Measurements from ENCODE around the gene CIB4.
"Not testable (repeated sequence)": the region's sequence is repeated elsewhere in the genome, so short reads cannot be mapped to it uniquely, and the experiment has no call there.

The CIB4 gene

DNA sequence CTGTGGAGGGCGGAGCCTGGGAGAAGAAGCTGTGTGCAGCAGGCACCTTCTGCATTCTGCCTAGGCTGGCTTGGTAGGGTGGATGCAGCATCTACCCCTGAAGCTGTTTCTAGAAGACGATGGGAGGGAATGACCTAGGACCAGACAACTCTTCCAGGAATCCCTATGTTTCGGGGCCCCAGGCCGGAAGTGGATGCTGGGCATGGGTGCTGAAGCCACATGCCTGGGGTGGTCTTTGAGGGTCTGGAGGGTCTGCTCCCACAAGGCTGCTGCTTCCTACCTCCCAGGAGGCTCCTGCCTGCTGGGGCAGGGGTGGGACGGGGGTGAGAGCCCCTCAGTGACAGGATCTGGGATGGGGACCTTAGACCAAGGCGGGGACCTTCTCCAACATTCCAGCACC lies 61.0 kb downstream of the CIB4 start:
- no peak for DNase-seq

DNA sequence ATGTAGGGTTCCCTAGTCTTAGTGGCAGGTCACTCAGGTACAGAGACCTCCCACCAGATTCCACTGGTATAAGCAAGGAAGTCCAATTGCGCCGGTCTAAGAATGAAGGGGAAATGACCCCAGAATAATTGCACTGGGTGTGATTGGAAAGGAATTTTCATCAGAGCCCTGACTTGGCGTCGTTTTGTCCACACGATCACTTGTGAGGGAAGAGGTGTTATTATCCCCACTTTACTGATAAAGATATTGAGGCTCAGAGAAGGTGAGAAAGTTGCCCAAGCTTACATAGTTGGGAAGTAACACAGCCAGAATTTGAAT lies 61.5 kb downstream of the CIB4 start:
- no peak for DNase-seq

DNA sequence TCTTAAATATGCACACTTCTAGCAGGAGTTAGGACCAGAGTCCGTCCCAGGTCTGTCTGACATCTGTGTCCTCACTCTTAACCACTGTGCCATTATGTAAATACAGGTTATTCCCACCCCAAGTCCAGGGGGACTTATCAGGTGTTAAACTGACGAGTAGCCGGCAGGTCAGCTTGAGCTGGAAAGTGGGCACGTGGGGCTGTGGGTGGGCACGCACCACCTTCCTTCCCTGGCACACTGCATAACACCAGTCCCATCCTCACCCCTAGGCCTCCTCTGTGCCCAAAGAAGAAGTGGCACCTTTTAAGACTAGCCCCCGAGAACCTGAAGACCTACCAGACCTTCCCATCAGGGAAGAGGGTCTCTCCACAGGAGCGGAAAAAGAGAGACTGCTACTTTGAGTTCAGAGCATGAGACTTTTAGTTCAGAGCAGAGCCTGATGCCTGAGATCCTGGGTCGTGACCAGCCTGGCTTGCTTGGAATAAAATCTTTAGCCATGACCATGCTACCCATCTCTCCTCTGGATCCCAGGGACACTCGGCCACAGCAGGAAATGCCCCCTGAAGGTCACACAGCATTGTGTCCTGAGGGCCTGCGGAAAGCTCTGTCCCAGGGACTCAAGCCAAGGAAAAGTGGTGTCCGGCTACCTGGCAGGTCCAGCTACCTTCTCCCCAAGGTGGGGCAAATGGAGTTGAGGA lies 62.0 kb downstream of the CIB4 start:
- DNase-seq: no peak

DNA sequence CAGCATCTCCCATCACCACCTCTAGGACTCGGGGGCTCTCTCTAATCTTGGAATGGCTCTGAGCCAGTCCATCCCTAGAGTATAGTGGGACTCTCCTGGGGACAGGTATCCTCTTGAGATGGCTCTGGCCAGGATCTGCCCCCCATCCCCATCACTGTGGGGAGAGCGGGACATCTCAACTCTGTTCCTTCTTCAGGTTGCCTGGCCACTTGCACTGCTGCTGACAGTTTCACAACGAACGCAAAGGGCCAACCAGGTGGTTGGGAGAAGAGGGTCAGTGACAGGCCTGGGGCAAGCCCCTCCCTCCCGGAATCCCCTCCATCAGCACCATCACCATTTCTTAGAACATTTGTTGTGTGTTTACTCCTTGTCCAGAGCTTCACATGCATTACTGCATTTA lies 62.6 kb downstream of the CIB4 start:
- DNase-seq: no peak

DNA sequence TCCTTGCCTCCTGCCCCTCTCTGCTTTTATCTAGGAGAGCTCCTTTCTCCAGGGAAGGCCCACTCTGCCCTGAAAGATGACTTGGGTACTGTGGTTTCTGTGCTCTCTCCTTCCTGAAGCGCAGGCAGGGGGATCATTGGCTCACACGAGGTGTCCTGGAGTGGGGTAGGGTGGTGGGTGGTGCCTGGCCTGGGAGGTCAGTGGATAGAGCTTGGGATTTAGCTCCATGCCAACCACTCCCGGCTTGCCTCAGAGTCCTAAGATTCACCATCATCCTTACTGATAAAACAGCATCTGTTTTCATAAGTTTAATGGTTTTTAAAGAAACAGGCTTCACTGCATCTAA lies 63.1 kb downstream of the CIB4 start:
- no peak for DNase-seq

DNA sequence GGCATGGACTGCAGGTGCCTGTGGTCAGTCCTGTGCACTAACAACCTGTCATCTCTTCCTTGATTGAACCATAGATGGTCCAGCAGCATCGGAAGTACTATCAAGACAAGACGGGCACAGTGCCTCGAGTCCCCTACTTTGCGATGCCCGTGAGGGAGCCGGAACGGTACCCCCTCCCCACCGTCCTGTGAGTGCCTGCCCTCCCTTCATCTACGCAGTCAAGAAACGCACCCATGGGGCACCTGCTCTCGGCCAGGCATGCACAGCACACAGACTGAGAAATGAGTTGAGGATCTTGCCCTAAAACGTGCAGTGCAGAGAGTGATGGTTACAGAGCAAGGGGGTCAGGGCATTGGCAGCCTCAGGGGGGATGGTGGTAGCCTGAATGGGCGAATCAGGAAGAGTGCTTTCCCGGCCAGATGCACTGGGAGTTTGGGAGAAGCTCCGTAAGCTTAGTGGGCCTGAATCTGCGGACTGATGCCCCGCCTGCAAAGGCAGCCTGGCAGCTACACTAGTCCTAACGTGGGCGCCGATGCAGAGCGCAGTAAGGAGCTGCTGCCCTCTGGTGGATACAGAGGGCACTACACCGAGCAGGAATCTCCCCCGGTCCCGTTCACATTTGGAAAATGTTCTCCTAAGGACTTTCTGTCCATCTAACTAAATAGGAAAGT lies 63.6 kb downstream of the CIB4 start:
- DNase-seq: peak; percentile 64

DNA sequence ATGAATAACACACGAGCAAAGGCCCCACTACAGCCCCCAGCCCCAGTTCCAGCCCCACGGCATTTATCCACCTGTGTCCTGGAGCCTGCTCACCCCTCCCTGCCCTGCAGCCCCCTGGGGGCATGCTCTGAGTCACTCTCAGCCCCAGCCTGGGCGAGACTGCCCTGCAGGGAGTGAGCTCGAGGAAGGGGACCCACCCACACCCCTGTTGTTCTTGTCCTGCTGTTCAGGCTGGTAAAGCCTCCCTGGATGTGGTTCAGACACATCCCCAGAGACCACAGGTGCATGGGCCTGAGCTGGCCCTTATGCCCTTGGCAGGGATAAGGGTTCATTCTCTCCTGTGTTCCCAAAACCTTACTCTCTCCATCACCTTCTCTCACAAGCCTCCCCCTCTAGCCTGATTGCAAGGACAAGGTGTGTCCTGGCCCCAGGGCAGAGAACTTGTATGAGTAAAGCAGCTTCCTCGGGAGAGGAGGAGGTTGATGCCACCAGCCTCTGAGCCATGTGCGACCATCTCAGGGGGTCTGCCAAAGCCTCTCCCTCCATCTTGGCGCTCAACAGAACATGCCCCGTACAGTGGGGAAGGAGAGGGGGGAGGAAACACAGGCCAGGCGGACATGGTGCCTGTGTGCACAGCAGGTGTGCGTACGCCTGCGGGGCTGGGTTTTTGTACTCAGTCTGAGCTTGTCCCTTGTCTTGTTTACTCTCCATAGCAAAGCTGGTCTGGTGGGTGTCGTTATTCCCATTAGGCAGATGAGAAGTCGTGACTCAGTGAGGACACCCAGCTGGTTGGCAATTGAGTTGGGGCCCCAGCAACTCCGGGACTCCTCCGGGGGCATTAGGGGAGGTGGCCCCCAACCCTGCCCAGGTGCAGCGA lies 64.4 kb downstream of the CIB4 start:
- no peak for DNase-seq

DNA sequence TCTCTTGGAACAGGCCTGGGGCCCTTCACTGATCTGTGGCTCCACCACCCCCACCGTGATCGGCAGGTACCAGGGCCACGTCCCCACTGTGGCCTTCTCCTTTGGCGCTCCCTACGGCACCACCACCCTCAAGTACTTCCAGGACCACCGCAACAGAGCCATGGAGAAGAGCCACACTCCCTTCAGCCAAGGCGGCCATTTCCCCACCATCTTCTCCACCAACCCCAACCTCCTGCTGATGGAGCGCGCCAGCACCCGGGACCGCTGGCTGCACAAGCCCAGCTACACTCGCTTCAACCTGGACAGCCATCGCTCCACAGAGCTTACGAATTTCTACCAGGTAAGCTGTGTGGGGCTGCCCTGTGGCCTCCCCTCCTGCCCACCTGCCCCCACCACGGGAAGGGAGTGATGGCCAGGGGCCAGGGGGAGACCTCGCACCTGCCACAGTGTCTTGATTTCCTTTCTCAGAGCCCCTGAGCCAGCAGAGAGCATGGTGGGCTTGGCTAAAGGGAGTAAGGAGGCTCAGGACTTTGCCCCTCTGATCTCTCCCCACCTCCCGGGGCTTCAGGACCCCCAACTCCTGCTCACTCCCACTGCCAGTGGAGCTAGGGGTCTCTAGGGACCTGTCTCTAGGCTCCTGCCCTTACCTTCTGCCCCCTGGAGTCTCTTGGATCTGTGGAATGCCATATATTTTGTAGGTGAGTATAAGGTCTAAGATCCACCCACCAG lies 65.2 kb downstream of the CIB4 start:
- no peak for DNase-seq

DNA sequence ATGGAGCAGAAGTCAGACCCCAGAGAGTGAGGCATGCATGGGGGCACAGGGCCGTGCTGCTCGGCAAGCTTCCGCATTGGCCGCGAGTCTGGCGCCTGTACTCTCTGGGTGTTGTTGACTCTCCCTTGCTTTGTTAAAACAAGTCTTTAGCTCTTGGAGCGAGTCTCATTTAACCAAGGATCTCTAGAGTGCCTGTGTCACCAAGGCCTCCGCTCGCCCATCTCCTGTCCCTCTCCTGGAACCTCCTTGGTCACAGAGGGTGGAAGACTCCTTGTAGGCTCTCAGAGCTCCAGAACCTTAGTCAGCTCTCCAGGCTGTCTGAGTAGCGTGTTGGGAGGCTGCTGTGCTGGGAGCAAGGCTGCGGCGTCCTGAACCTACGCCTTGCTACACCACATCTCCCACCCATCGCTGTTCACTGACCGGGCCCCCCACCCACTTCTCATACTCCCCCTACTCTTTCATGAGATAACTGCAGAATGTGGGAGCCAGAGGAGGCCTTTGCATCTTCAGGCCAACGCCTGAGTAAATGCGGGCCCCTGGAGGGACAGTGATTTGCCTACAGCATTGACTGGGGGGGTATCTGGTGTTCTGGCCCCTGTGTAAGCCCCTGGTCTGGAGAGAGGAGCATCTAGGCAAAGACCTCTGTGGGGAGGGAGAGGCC lies 66.1 kb downstream of the CIB4 start:
- no peak for DNase-seq

DNA sequence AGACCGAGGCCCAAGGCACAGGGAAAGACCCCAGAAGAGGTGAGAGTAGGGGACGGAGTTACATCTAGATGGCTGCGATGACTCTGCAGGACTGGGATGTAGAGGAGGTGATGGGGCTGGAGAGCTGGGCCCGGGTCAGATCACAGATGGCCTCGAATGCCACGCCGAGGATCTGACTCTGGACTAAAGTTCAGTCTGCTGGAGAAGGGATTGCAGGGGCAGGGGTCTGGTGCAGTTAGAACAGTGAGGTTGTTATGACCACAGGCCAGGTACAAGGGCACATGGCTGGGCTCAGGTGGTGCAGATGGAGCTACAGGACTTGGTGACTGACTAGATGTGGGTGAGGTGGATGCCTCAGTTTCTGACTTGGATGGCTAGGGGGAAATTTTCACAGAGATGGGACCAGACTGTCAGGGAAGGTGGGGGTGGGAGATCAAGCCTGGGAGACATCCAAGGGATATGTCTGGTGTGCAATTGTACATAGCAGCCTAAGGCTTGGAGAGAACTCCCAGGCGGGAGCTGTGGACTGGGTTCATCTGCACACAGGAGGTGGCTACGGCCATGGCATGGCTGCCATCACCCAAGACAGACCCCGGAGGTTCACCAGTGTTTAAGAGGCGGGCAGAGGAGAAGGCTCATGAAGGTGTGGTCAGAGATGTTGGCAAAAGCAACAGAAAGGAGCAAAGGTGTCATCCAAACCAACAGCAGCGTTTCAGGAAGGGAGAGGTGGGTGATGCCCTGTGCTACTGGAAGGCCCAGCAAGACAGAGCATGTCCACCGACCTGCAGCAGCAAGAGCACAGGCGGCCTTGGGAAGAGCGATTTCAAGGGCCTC lies 66.9 kb downstream of the CIB4 start:
- no peak for DNase-seq

DNA sequence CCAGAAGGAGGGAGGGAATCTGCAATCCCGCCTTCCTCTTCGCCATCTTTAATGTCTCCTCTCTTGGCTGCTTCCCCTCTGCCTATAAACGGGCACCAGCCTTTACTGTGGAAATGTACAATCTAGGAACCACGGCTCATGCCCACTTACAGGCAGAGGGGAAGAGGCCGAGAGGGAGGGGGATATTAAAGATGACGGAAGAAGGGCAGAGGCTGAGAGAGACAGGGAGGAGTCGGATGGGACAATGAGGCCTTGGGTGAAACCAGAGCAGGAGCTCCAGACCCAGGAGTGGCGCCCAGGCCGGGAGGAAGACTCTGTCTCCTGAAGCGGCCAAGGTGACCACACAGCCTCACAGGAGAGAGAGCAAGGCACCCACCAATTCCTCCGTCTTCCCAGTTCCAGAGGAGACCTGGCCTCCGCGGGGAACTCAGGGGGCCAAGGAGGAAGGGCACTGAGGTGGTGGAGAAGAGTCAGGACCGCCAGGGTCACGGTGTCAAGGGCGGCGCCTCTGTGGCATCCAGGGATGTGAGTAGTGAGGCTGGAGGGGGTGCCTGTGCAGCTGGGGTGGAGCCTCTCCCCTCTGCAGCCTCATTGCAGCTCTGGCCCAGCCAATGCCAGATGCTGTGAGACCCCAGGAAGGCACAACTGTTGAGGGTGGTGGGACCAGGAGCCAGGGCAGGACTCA lies 67.8 kb downstream of the CIB4 start:
- no peak for DNase-seq

DNA sequence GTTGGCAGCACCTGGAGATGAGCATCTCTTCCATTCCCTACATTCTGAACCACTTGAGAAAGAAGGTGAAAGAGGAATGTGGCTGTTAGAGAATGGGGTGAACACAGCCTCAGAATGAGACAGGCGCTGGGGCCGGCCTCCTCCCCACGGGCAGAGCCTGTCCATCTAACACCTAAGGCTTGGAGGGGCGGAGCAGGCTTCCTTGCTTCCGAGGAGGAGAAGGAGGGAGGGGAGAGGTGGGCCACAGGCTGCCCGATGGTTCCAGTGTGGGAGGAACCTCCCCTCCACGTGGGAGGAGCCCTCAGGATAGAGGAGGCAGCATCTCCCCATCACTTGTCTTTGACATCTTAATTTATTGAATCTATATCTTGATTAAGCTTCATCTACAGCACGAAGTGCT lies 68.6 kb downstream of the CIB4 start:
- no peak for DNase-seq

DNA sequence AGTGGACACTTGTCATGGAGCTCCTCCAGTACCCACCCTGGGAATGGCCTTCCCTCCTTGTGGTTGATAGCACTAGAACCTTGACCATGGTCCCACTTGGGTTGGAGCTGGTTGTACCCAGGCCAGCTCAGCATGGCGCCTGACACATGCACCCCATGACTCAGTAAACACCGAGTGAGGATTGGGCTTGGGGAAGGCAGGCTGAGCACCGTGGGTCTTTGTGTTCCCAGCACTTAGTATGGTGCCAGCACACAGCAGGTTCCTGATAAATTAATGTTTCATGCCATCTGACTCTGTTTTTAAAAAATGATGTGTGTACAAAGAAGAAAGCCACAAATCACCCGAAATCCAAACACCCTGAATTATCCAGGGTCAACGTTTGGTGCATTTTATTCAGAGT lies 69.8 kb downstream of the CIB4 start:
- DNase-seq: no peak

DNA sequence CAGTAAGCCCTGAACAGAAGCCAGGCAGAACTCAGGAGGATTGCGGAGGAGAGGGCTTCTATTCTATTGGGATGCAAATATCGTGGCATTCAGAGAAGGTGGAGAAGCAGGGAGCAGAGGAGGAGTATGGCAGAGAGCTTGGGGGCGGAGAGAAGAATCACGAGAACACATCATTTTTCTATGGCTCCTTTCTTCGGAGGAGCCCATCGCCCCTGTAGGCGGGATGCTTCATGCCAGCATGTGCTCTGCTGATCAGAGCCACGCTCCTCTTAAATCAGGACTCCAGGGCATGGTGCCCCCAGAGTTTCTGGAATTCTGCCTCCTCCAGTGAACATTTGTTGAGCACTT lies 71.1 kb downstream of the CIB4 start:
- DNase-seq: no peak

DNA sequence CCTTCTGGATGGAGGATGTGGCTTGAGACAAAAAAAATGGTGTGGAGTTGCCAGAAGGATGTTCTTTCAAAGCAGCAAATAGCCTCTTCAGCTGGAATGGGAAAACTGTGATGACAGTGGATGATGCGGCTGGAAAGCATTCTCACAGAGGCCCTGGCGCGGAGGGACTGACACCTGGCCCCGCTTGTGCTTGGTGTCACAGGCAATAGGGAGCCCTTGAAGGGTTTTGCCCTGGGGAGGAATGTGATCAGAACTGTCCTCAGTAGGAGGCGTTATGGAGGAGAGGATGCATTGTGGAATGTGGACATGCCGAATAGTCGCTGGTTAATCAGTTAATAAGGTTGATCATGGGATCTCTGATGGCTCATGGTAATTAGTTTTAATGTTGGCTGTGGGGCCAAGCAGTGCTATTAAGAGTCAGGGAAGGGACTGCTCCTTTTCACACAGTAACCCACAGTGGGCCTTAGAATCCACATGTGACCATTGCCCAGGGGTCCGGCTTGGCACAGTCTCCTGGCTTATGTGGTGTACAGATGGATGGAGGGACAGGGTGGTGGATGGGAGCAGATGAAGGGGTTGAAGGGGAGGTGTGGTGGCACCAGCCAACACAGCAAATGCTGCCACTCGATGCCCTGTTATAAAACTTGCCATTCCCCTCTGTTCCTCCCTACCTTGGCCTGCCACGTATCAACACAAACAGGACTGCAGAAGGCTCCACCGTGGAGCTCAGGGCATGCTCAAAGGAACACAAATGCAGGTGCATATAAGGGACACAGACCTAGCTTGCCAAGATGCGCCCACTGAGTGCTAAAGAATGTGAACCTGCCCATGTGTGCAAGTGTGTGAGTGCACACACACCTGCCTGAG lies 71.7 kb downstream of the CIB4 start:
- DNase-seq: no peak

DNA sequence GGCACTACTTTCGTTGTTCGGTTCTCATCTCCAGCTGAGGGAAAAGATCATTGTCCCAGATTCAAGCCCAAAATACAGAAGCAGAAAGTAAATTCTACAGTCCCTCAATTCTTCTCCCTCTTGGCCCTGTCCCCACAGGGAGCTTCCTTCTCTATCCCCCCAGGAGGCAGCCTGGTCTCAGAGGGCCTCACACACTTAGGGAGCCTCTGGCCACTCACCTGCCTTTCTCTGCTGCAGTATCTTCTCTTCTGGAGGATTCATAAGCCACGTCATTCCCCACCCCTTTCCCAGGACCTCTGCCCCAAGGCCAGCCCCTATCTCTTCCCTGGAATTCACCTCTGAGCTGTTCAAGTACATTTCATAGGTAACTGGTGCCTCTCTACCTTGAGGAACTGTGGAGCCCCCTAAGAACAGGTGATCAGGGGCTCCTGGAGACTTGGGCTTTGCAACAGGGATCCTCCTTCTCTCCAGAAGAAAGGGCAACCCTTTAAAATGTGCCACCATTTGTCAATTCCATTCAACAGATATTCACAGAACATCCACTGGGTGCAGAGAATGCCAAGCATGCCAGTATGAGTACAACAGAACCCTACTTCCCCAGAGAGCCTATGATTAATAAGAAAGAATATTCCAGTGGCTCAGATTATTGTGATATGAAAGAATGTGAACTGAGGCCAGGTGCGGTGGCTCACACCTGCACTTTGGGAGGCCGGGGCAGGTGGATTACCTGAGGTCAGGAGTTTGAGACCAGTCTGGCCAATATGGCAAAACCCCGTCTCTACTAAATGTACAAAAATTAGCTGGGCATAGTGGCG lies 72.9 kb downstream of the CIB4 start:
- no peak for DNase-seq

DNA sequence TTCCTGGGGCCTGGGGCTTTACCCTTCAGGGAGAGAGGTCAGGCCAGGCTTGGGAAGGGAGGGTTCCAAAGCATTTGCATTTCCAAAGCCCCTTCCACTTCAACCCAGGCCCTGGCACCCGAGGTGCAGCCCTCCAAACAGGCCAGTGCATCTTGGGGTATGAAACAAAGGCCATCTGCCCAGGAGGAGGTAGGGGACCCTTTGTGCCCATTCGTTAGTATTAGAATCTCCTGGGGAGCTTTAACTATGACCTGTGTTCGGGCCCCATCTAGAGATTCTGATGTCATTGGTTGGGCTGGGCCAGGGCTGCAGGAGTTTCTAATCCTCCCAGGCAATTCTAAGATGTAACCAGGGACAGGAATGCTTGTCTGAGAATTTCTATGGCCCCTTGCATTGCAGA lies 73.6 kb downstream of the CIB4 start:
- DNase-seq: no peak

DNA sequence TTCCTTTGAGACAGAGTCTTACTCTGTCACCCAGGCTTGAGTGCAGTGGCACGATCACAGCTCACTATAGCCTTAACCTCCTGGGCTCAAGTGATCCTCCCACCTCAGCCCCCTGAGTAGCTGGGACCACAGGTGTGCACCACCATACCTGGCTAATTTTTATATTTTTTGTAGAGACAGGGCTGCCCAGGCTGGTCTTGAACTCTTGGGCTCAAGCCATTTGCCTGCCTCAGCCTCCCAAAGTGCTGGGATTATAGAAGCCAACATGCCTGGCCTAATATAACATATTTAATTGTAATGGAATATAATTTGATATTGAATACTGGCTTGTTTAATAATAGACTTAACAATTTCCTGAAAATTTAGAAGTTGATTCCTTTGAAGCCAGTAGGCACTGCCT lies 74.4 kb downstream of the CIB4 start:
- not testable (repeated sequence) for DNase-seq

DNA sequence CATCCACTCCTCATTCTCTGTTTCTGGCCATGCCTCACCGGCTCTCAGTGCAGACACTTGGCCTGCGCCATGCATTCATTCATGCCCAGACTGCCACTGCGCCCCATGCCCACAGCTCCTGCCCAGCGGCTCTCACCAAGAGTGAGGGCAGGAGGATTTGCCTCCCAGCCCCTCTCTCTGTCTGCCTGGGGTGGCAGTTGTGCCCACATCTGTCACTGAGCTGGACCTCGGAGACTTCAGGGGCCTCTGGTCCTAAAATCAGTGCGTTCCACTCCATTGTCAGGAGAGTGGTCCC lies 75.1 kb downstream of the CIB4 start:
- no peak for DNase-seq

DNA sequence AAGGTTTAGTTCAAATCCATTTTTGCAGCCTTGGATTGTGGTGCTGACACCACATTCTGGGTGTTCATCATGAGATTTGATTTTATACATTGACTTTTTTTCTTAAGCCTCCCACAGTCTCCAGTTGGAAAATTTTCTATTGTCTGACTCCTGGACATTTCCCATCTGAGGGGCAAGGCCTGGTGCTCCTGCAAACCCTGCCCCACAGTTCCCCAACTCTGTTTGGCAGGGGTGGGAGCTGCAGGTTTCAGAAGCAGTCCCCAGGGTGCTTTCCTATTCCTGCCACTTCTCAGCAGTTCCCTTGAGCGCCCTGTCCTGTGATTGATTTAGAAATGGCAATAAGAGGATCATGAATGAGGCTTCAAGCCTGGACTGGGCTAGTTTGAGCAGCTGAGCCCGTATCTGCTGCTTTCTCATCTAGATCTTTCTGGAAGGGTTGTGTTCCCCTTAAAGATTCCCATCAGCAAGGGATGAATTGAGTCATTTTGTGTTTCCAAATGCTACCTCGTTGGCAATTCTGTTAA lies 77.0 kb downstream of the CIB4 start:
- DNase-seq: no peak

Measured in stimulated activated CD4-positive, alpha-beta T cell treated with anti-CD3 and anti-CD28 coated beads, Interleukin-1b, Interleukin-23, amount 100 ng/mL, for 48 hours (primary cell).